Bronchial epithelial cell (primary cell): ENCODE measurements around the gene GPS1. TPM values are rescaled to one million over a fixed set of nuclear protein-coding genes. Genes with fewer than 3 reads are reported as not detected.

Experiments used
- DNase-seq: peaks from one replicate; pipeline ENCODE4 v3.0.0-alpha.2; 2010; ENCODE audit warnings: low read depth
- FAIRE-seq: peaks from 2 replicates; lab custom pipeline; 2011; peaks lifted over from hg19 to GRCh38; lab: Jason Lieb, UNC
- H3K27me3 ChIP-seq: 2 replicates; pipeline ENCODE4 v1.5.1; 2011; ENCODE audit warnings: low read length; ENCODE audit not compliant: control insufficient read depth, insufficient read depth
- H3K36me3 ChIP-seq: 2 replicates; pipeline ENCODE4 v1.5.1; 2011; ENCODE audit warnings: low read length; ENCODE audit not compliant: control insufficient read depth, insufficient read depth
- H3K4me3 ChIP-seq: 2 replicates; pipeline ENCODE4 v1.5.1; 2011; ENCODE audit warnings: mild to moderate bottlenecking, low read depth, low read length, control low read depth
- CTCF ChIP-seq: IDR thresholded peaks from 2 replicates; pipeline ENCODE4 v1.5.1; 2011; ENCODE audit warnings: mild to moderate bottlenecking, moderate library complexity, low read length, control low read depth, inconsistent platforms; ENCODE audit not compliant: insufficient read depth, severe bottlenecking
- total RNA-seq: library from RNA; depleted of rRNA; stranded (reverse); fragments of >200 nt; gene quantifications from 2 replicates; pipeline ENCODE4 v1.2.1, GENCODE V29; 2014

The GPS1 gene
- 83.7 and 117 TPM in 2 replicates for total RNA-seq

DNA sequence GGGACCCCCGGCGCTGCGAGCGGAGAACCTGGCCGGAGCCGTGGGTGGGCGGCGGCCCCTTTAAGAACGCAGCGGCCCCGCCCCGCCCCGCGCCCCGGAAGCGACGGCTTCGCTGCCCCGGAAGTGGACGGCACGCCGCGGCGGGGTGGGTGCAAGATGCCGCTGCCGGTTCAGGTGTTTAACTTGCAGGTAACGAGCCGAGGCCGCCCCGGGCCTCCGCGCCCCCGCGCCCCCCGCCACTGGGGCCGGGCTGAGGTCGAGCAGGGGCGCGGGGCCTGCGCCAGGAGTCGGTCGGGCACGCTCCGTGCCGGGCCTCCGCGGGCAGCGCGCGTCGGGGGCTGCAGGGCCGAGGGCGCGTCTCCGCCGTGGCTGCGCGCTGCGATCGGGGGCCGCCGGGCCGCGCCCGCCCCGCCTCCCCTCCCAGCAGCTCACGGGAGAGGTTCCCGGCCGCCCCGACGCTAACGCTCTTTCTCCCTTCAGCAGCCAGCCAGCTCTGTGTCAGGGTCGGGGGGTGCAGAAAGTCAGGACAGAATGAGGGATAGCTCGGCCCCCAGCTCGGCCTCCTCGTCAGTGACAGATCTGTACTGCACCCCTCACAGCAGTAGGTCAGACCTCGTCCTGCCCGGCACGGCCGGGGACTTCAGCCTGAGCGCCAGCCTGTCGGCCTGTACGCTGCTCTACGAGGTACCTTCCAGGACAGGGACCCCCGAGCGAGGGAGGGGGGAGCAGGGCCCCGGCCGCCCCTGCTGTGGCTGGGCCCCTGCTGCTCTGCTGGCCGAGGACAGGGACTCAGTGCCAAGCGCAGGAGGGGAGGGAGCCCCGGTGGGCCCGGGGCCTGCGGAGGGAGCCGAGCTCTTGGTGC is at the start of gene GPS1, which contains the start of gene RFNG:
GPS1 (plus strand) TSS at position 123 of the 862 bp plus-strand sequence; CDS start at position 157, 34 bp downstream.
RFNG (minus strand) TSS at position 36 of the 862 bp plus-strand sequence. CDS start 45 bp downstream, outside the sequence.
- H3K27me3 ChIP-seq = no peaks in the 10 kb centered on the region
- H3K36me3 ChIP-seq = peaks cover 39% of the 10 kb centered on the region
- H3K4me3 ChIP-seq = peak within 1 kb of the TSS; percentile 89
- FAIRE-seq (no peak), DNase-seq (peak; percentile 30)
- no peak for TF ChIP-seq CTCF

GRCh38 chr17:82003411-82004381 is 48.0 kb upstream of the GPS1 start:
- H3K4me3 ChIP-seq = no peak overlapping the region
- FAIRE-seq = no peak
- no peaks in the 10 kb centered on the region for H3K27me3 ChIP-seq
- DNase-seq = peak; percentile 89
- no peak for TF ChIP-seq CTCF
- H3K36me3 ChIP-seq = no peaks in the 10 kb centered on the region

GRCh38 chr17:82004517-82005455 is 46.9 kb upstream of the GPS1 start:
- no peak for FAIRE-seq
- H3K4me3 ChIP-seq = no peak overlapping the region

GRCh38 chr17:82005701-82006348 is 45.9 kb upstream of the GPS1 start:
- Histone ChIP-seq H3K27me3 (no peaks in the 10 kb centered on the region), H3K4me3 (no peak overlapping the region), H3K36me3 (peaks cover 1% of the 10 kb centered on the region)
- TF ChIP-seq CTCF = no peak
- FAIRE-seq (no peak), DNase-seq (no peak)

More at GRCh38 chr17:82004517-82005455, 46.9 kb upstream of the GPS1 start:
- Histone ChIP-seq H3K27me3 (no peaks in the 10 kb centered on the region), H3K36me3 (peaks cover 1% of the 10 kb centered on the region)
- DNase-seq = no peak
- TF ChIP-seq CTCF = no peak
